ENCODE measurements around the gene LYG1.

The LYG1 gene

GRCh38 chr2:99275882-99276281 lies 25.1 kb downstream of the LYG1 start:
- DNase-seq (ENCODE audit: low read depth), result no peak

GRCh38 chr2:99261242-99261641 lies 39.8 kb downstream of the LYG1 start:
- DNase-seq (ENCODE audit: low read depth), result no peak

- DNase-seq (ENCODE audit: low read depth), result no peak
These were observed 40.8 kb downstream of the LYG1 start for GRCh38 chr2:99260184-99260583.

- no peak for DNase-seq (ENCODE audit: low read depth)
These were observed 41.5 kb downstream of the LYG1 start for GRCh38 chr2:99259465-99259864.

GRCh38 chr2:99256677-99257076 lies 44.3 kb downstream of the LYG1 start:
- no peak for DNase-seq (ENCODE audit: low read depth)

- no peak for DNase-seq (ENCODE audit: low read depth)
These were observed 45.3 kb downstream of the LYG1 start, which contains the start of gene LYG2 for GRCh38 chr2:99255491-99256318. Gene LYG2 (minus strand): TSS chr2:99255666. CDS start chr2:99254260, 1,406 bp downstream.

GRCh38 chr2:99249951-99250350 lies 51.0 kb downstream of the LYG1 start:
- DNase-seq (ENCODE audit: low read depth), result no peak

GRCh38 chr2:99242151-99242550 lies 58.8 kb downstream of the LYG1 start:
- DNase-seq (ENCODE audit: low read depth), result no peak

- no peak for DNase-seq (ENCODE audit: low read depth)
These were observed 60.6 kb downstream of the LYG1 start for GRCh38 chr2:99240431-99240830.

GRCh38 chr2:99238599-99238998 lies 62.4 kb downstream of the LYG1 start:
- DNase-seq (ENCODE audit: low read depth), result no peak

Data from activated T-cell treated with anti-CD3 and anti-CD28 coated beads for 48 hours (primary cell).